ENCODE measurements around the gene GIMAP8.
"Not testable (repeated sequence)": the region's sequence is repeated elsewhere in the genome, so short reads cannot be mapped to it uniquely, and the experiment has no call there.

GIMAP8 gene

DNA sequence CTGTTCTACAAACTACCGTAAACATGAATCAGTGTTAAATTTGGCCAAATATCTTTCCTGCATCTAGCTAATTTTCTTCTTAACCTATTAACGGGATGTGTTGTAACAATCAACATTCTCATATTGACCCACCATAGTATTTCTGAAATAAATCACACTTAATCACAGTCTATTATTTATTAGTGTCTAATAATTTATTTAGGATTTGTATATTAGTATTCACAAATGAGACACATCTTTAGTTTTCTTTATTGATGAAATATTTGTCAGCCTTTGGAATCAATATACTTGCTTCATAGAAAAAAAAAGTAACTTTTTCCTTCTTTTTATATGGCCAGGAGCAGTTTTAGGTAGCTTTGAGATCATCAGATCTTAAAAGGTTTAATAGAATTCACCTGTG, 68.9 kb downstream of the GIMAP8 start:
- FAIRE-seq, result peak; percentile 54

DNA sequence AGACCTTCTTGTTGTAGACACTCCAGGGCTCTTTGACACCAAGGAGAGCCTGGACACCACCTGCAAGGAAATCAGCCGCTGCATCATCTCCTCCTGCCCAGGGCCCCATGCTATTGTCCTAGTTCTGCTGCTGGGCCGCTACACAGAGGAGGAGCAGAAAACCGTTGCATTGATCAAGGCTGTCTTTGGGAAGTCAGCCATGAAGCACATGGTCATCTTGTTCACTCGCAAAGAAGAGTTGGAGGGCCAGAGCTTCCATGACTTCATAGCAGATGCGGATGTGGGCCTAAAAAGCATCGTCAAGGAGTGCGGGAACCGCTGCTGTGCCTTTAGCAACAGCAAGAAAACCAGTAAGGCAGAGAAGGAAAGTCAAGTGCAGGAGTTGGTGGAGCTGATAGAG, 69.7 kb downstream of the GIMAP8 start:
- no peak for FAIRE-seq

GRCh38 chr7:150522931-150523330, 72.5 kb downstream of the GIMAP8 start:
- FAIRE-seq, result not testable (repeated sequence)

- FAIRE-seq, result no peak
These were observed 73.6 kb downstream of the GIMAP8 start for GRCh38 chr7:150524018-150524417.

All from A204.1 (cell line).